ENCODE data around the gene SLAMF6.

Gene SLAMF6

GRCh38 chr1:160460683-160461287, 62.3 kb downstream of the SLAMF6 start:
- no peak for DNase-seq

- no peak for DNase-seq
Measured at GRCh38 chr1:160460214-160460642, 62.8 kb downstream of the SLAMF6 start.

GRCh38 chr1:160459687-160460086, 63.4 kb downstream of the SLAMF6 start:
- no peak for DNase-seq

GRCh38 chr1:160459056-160459455, 64.0 kb downstream of the SLAMF6 start:
- no peak for DNase-seq

GRCh38 chr1:160455153-160455517, 67.9 kb downstream of the SLAMF6 start:
- DNase-seq: no peak

GRCh38 chr1:160454371-160455152, 68.5 kb downstream of the SLAMF6 start:
- no peak for DNase-seq

GRCh38 chr1:160453443-160453842, 69.6 kb downstream of the SLAMF6 start:
- no peak for DNase-seq

GRCh38 chr1:160451859-160452232, 71.2 kb downstream of the SLAMF6 start:
- DNase-seq: no peak

- DNase-seq: no peak
Measured at GRCh38 chr1:160451119-160451858, 71.8 kb downstream of the SLAMF6 start.

- no peak for DNase-seq
Measured at GRCh38 chr1:160449494-160449893, 73.6 kb downstream of the SLAMF6 start.

- DNase-seq: no peak
Measured at GRCh38 chr1:160446945-160447600, 76.0 kb downstream of the SLAMF6 start.

GRCh38 chr1:160439718-160440117, 83.3 kb downstream of the SLAMF6 start:
- no peak for DNase-seq

GRCh38 chr1:160438935-160439334, 84.1 kb downstream of the SLAMF6 start:
- no peak for DNase-seq

- no peak for DNase-seq
Measured at GRCh38 chr1:160438317-160438918, 84.6 kb downstream of the SLAMF6 start.

GRCh38 chr1:160437432-160438316, 85.4 kb downstream of the SLAMF6 start:
- no peak for DNase-seq

- no peak for DNase-seq
Measured at GRCh38 chr1:160436966-160437365, 86.1 kb downstream of the SLAMF6 start.
